Jurkat, Clone E6-1 (cell line): ENCODE measurements around the gene ENTHD1.

Source experiments
- DNase-seq: peaks from one replicate; pipeline ENCODE4 v3.0.0-alpha.2; 2011; ENCODE audit warnings: low read depth, low spot score
- H3K4me3 ChIP-seq: 2 replicates; pipeline ENCODE4 v1.5.1; 2011; ENCODE audit warnings: mild to moderate bottlenecking, low read length, control low read depth, moderate library complexity

ENTHD1 gene

DNA sequence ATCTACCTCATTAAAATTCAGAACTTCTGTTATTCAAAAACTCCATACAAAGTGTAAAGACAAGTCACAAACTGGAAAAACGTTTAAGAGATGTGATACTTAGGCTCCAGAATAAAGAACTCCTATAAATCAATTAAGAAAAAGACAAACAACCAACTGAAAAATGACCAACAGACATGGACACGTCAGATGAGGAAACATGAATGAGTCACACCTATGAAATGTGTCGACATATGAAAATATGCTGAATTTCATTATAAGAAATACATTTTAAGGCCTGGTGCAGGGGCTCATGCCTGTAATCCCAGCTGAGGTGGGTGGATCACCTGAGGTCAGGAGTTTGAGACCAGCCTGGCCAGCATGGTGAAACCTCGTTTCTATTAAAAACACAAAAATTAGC lies 78.7 kb downstream of the ENTHD1 start:
- H3K4me3 ChIP-seq = no peak overlapping the region
- DNase-seq = no peak

DNA sequence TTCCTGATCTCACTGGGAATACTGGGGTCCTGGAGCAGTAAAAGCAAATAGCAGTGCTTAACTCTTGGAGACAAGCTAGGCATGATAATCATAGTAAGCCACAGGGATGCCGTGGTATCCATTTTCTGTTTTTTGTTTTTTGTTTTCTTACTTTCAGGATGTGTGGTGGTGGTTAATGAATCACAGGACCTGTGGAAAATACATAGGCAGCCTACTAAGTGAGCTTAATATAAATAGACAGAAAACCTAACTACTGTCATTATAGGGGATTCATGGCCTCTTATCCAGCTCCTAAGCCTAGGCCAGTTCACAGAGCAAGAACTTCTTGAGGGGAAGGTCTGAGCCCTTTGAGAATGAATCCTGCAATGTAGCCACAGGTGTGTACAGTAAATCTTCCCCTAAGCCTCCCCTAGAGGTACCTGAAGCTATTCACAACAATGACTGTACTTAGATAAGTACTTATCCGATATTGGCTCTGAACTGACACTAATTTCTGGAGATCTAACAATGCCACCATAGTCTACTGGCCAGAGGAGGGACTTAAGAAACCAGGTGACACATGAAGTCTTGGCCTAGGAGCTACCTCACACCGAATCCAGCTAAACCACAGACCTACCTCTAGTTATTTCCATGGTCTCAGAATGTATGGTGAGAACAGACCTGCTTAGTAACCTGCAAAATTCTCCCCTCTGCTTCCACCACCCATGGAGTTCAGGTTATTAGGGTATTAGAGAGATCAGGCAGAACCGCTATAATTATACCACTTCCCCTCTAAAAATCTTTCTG lies 83.6 kb downstream of the ENTHD1 start:
- no peak for DNase-seq
- H3K4me3 ChIP-seq = no peak overlapping the region

DNA sequence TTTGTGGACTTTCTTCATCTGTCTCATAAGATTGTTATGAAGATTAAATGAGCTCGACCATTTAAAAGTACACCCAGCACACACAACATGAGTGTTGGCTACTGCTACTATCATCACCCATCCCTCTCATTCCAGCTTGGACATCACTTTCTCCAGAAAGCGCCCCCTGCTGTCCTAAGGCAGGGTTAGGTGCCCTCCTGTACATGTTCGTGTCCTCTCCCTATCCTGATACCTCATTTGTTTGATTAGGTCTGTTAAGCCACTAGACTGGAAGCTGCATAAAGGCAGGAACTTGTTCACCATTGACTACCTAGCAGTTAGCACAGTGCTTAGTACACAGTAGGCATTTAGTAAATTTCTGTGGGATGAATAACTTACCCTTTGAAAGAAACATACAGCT lies 85.5 kb downstream of the ENTHD1 start:
- DNase-seq = peak; percentile 32
- no peak overlapping the region for H3K4me3 ChIP-seq

DNA sequence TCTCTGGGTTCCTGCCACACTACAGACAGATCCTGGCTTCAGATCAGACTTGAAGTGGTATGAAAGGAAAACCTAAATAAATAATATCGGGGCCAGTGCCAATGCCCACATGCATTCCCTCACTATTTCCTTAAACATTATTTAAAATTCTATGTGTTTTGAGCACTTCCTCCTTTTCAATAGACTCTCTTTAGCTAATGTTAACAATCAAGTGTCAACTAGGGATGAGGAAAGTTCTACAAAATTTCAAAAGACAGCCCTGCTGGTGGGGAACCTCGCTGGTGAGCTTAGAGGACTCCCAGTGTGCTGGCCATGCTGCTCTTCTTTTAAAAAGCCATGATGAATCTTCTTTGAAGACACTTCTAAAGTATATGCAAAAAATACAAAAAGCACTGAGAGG lies 87.5 kb downstream of the ENTHD1 start:
- no peak for DNase-seq
- no peak overlapping the region for H3K4me3 ChIP-seq

DNA sequence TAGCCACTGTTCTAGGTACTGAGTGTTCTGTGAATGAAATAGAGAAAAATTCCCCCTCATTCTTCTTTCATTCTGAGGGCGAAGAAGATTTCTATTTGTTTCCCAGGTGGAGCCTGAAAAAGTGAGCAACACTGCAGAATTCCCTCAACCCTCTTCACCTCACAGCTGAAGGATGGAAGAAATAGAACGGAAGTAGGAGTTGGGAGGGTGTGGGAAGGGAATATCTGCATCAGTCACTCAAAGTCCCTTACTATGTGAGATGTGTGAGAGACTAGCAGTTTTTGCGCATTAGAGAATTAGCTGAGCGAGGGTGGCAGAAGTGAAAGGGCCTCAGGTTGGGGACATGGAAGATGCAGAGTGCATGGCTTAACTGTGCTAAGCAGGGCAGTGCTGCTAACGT lies 88.4 kb downstream of the ENTHD1 start:
- H3K4me3 ChIP-seq = no peak overlapping the region
- no peak for DNase-seq

DNA sequence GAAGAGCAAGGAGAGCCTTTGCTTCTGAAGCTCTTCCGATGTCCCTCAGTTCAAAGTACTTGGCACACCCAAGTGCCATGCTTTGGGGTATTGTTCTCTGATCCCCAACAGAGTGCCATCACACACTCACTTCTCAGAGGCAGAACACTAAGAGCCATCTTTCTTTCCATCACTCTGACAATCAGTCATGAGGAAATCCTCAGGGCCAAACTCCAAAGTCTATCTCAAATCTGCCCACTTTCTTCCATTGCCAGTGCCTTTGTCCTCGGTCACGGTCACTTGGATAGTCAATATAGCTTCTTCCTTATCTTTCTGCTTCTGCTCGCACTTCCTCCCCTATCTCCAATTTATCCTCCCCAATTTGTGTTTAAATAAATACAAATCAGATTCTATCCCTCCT lies 90.9 kb downstream of the ENTHD1 start:
- no peak overlapping the region for H3K4me3 ChIP-seq
- DNase-seq = no peak

DNA sequence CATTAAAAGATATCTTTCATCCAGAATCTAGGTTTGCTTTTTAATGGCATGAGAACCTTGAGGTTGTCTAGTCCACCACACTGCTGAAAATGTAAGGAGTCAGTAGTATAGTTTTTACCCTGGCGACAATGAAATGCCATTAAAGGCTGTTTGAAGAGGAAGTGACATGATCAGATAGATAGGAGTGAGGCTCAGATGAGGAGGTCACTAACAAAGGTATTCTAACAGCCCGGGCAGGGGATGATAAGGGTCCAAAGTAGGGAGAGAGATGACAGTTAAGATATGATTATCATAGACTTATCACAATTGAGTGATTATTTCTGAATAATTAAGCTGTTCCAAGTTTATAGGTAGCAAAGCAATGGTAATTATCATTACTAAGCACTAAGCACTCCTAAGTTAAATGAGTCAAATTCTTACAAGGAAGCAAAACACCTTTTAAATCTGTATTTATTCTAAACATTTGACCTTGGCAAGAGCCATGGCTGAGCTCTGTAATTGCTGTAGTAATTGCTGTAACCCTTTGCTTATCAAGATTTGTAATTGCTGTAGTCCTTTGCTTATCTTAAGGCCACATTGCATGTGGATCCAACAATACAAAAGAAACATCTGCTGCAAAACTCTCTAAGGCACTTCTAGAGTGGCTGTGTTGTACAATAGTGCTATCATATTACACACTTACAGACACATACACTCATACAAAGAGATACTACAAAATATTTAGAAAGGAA lies 92.6 kb downstream of the ENTHD1 start:
- H3K4me3 ChIP-seq = no peak overlapping the region
- no peak for DNase-seq

DNA sequence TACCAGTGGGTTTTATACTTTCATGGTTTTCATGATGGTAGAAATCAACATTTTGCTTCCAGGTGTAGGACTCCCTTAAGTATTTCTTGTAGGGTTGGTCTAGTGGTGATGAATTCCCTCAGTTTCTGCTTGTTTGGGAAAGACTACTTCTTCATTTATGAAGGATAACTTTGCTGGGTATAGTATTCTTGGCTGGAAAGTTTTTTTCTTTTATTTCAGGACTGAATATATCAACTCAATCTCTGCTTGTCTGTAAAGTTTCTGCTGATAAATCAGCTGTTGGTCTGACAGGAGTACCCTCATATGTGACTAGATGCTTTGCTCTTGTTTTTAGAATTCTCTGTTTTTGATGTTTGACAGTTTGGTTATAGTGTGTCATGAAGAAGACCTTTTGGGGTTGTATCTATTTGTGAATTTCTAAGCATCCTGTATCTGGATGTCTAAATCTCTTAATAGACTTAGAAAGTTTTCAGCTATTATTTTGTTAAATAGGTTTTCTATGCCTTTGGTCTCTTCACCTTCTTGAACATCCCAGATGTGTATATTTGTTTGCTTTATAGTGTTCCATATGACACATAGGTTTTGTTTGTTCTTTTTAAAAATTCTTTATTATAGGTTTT lies 95.9 kb downstream of the ENTHD1 start:
- no peak overlapping the region for H3K4me3 ChIP-seq
- no peak for DNase-seq

DNA sequence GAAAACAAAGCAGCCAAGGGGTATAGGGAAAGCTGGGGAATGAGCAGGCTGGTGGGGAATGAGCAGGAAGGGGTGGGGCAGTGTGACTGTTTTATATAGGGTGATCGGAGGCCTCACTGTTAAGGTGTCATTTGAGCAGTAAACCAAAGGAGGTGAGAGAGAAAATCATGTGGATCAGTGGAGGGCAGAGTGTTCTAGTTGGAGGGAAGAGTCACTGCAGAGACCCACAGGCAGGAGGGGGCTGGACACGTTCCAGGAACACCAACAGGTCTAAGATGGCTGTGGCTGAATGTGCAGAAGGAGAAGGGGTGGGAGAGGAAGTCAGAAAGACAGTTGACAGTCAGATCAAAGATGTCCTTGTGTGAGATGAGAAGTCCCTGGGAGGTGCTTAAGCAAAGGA lies 103.8 kb downstream of the ENTHD1 start:
- no peak for DNase-seq
- H3K4me3 ChIP-seq = no peak overlapping the region

DNA sequence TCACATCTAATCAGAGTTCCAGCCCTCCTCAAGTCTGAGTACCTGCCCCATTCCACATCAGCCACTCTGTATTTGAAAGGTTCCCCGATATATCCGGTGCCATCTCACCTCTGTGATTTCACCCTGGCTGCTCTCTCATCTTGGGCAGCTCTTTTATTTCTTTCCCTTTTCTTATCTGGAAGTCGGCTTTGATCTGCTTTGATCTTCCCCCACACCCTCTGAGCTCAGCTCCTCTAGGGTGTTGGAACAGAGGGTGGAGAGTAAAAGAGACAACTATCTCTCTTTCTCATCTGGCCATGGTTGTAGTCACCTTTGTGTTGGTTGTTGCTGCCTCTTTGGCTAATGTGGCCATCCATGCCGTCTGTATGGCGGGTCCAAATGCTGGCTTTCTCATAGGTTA lies 108.3 kb downstream of the ENTHD1 start:
- no peak overlapping the region for H3K4me3 ChIP-seq
- no peak for DNase-seq

DNA sequence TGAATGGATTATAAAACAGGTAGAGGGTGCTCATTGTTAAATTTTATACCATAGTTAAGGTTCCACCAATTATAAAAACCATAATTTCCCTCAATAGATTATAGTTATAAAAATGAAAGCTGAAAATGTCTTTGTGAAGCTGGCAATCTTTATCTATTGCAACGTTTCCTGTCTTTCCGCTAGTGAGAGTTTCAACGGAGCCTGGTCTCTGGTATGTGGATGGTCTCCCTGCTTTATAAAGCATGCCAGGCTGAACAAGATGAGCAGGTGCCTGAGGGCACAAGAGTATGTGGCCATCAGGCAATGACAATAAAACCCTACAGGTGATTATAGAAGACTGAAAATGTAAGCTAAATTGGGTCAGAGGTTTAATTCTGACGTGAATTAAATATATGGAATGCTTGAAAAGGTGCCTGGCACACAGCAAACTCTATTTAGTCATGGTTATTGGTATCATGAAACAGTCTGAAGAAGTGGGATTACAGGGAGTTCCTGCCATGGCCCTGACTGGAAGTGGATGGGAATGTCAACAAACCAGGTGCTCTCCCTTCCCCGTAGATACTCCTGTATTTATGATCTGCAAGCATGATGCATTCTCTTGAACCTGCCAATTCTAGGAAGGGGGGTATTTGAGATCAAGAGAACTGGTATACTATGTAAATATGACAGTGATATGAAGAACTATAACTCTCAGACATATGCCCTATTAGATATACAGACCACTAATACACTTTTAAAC lies 115.7 kb downstream of the ENTHD1 start:
- H3K4me3 ChIP-seq = no peak overlapping the region
- DNase-seq = no peak

DNA sequence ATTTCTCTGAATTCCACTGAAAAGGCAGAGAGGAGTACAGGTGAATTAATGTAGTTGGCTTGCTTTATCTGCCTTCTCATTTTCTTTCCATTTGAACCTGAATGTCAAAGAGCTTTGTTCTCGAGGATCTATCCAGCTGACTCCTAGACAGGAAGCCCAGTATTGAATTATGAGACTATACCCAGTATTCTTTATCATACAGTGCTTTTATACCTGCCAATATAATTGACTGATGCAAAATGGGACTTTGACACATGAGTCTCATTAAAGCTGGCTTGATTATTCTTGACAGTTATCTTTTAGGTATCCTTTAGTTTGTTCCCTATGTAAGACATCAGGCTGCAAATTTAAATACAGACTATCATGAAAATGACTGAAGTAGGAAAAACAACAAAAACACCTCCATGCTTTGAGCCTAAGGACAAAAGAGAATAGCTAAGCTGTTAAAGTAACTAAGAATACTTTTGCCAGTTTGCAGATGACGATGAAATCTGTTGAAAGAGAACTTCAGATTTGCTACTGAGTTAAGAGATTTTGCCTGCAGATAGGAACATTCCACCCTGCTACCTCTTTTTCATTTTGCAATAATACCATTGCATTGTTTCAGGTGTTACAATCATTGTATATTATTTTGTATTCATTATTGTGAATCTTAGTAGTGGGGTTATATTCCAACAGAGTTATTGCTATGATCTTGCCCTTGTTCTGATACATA lies 117.1 kb downstream of the ENTHD1 start:
- no peak for DNase-seq
- H3K4me3 ChIP-seq = no peak overlapping the region

DNA sequence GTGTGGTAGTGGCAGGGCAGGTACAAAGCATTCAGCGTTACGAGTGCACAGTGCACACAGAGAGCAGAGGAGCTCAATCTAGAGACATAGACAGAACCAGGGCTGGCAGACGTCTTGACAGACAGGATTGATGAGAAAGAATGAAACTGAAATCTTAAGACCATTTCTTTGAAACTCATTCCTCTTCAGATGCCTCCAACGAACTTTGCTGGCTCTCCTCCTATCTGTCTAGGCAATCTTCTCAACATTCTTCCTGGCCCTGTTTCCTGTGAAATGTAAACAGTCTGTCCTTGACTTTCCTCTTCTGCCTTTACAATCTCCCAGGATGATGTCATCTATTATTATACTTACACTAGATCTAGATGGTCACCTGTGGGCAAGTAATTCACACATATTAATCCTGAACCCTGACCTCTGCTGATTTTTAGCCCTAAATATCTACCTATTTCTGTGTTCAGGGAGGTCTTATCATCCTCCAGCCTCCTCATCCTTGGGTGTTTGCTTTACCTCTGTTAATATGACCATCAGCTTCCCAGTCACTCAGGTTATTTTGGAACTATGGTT lies 119.5 kb downstream of the ENTHD1 start:
- DNase-seq = peak; percentile 60
- H3K4me3 ChIP-seq = no peak overlapping the region

DNA sequence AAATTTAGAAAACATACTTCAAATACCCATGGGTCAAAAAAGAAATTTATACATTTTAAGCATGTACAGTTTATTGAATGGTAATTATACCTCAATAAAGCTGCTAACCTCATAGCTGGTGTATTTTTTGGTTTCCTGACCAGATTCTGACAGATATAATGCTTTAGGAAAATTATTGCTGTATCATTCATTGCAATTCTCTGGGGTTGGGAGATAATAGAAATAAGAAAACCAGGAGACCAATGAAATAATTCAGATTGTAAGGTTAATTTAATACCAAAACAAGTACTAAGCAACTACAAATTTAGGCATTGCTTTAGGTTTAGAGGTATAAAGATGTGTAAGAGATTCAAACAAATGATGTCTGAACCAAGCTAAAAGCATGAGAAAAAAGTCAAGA lies 120.1 kb downstream of the ENTHD1 start:
- DNase-seq = no peak
- no peak overlapping the region for H3K4me3 ChIP-seq

DNA sequence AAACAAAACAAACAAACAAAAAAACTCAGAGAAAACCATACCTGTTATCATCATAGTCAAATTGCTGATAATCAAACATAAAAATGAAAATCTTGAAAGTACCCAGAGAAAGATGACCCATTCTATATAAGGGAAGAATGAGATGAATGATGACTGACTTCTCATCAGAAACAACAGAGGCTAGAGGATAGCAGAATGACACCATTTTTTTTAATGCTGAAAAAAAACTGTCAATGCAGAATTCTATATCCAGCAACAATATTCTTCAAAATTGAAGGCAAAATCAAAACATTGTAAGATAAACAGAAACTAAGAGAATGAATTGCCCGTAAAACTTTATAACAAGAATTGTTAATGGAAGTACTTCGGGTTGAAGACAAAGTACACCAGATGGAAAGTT lies 122.1 kb downstream of the ENTHD1 start:
- H3K4me3 ChIP-seq = no peak overlapping the region
- DNase-seq = no peak

DNA sequence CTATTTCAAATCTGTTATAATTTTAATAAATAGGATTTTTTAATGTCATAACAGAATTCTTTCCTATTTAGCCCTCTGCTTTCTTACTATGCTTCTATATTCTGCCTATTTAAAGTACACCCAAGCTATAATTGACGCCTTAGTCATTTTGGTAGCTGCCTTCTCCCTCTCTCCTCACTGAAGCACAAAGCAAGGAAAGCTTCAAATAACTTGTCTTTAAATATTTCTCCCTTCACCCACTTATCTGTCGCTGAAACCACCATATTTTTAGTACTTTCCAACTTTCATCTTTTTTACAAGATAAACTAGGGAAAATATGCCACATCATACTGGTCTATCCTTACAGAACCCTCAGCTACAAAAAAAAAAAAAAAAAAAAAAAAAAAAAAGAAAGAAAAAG lies 127.9 kb downstream of the ENTHD1 start:
- no peak for DNase-seq
- no peak overlapping the region for H3K4me3 ChIP-seq

DNA sequence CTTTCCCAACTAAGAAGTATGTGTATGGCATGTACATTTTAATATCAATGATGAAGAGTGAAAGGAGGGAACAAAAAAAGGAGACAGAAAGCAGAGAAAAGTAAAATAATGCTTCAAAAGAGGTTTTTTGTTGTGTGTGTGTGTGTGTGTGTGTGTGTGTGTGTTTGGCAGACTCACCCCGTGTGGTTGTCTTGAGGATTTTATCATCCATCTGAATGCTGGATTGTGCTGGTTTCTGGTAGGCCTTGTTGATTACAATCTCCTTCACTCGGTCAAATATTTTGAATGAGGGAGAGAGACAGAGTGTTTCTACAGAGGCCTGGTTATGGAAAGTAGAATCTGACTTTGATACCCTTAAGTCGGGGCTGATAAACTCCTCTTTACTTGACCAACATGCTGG lies 128.5 kb downstream of the ENTHD1 start:
- DNase-seq = no peak
- no peak overlapping the region for H3K4me3 ChIP-seq

DNA sequence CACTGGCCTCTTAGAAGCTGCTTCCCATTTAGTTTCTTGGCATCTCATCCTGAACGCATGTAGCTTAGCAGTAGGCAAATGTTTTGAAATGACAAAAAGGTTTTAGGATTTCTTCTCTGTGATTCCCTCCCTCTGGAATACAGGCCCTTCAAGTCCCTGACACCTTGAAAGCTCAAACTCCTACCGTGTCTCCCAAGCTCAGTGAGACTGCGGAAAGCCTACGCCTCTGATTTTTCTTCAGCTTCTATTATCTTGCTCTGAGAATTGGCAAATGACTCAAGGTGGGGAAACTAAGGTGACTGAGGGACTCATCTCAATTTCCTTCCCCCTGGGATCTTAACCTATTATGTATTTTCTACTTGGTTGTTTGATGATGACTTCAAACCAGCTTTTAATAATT lies 130.3 kb downstream of the ENTHD1 start:
- no peak for DNase-seq
- H3K4me3 ChIP-seq = no peak overlapping the region

DNA sequence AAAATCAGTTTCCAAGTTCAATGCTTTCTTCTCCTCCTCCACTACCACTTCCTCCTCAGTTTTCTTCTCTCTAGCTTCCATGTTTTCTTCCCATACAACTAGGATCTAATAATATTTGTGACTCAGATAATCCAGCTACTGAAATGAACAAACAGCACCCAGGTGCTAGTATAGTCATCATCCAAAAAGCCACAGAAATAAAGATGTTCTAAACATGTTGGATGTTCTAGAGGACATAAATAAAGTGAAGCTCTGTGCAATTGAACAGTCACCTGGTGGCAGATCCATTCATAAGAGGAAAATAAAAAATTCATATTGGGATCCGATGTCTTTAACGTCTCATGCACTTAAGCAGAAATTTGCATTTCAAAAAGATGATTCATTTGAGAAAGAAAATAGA lies 142.8 kb downstream of the ENTHD1 start:
- no peak for DNase-seq
- no peak overlapping the region for H3K4me3 ChIP-seq
